HK-2 (cell line): ENCODE data around the gene DMKN.

Experiments
- DNase-seq: peaks from one replicate; pipeline ENCODE4 v3.0.0-alpha.2; 2018; ENCODE audit not compliant: unreplicated experiment

Gene DMKN

DNA sequence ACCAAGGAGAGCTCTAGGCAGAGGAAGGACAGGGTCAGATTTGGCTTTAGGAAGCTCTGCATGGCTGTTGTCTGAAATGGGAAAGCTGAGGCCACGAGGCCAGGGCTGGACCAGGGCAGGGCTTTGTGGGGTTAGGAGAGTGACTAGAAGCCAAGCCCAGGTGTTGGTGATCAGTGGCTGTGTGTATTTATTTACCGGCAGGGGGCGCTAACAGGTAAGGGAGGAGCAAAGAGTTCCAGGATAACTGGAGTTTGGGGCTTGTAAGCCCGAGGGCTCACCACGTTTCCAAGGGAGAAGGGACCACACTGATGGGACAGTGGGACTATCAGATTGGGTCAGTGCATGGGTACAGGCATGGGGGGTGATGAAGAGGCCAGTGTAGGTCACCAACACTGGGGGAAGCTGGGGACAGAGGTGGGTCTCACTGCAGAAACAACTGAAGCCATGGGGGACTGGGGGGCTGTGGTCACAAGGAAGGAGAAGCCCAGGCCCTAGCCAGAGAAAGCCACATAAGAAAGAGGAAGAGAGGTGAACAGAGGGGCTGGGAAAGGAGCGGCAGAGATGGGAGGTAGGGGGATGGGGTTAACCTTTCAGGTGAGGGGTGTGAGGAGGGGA is 35.8 kb upstream of the DMKN start:
- DNase-seq, result peak; percentile 60

DNA sequence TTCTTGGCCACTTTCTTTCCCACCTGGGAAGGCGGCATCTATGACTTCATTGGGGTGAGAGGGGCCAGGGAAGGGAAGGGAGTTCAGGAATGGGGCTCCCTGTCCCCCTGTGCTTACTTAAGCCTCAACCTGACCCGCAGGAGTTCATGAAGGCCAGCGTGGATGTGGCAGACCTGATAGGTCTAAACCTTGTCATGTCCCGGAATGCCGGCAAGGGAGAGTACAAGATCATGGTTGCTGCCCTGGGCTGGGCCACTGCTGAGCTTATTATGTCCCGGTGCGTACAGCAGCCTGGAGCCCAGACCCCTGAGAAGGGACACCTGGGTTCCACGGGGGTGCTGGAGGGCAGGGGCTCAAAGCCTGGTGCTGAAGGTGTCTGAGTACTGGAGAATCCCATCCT is 33.1 kb upstream of the DMKN start:
- DNase-seq, result no peak

DNA sequence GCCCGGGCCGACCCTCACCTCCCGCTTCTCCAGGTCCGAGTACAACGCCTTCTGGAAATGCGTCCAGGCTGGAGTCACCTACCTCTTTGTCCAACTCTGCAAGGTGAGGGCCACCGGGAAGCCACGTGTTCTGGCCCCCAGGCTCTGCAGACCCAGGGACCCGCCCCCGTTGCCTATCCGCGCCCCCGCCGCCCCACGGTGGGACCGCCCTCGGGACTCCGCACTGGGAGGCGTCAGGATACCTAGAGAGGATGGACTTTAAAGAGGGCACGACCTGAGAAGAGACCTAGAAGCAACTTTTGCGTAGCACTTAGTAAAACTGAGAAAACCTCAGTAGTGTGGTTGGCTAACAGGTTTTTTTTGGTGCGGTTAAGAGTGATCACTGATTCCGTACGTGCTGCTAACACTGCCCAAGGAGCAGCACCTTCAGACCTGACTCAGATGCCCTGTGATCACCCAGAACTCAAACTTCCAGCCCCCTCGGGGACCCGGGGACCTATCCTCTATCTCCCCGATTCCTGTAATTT is 32.5 kb upstream of the DMKN start:
- DNase-seq, result peak; percentile 53

DNA sequence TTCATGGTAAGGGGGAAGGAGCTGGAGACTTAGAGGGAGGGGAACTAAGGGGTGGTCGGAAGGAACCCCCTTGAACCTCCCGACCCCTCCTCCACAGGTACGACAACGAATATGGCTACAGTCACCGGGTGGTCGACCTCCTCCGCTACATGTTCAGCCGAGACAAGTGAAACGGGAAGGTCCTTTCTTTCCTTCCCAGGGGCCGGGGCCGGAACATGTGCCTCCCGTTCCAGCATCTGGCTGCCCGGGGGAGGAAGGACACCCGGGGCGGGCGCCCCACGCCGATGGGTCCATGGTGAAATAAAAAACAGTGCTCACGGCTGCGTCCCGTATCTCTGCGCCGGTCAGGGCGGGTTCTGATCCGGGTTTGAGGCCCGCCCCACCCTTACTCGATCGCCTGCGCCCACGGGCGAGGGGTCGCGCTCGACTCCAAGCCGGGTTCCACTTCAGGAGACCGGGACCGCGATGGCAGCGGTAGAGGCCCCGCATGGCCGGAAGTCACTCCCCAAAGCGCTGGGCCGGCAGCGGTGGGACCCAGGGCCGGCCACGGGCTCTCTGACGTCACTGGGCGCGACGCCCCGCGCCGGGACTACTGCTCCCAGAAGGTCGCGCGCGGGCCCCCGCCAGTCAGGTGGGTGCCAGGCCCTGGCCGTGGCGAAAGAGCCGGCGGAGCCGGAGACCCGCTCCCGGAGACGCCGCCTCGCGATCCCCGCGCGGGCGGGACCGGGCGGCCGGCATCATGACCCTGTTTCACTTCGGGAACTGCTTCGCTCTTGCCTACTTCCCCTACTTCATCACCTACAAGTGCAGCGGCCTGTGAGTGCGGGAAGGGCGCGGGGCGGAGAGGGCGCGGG is 31.8 kb upstream of the DMKN start, which contains the start of gene TMEM147:
TMEM147 (plus strand) TSS at position 626 of the 854 bp plus-strand sequence; CDS start at position 740, 114 bp downstream.
- peak; percentile 89 for DNase-seq

DNA sequence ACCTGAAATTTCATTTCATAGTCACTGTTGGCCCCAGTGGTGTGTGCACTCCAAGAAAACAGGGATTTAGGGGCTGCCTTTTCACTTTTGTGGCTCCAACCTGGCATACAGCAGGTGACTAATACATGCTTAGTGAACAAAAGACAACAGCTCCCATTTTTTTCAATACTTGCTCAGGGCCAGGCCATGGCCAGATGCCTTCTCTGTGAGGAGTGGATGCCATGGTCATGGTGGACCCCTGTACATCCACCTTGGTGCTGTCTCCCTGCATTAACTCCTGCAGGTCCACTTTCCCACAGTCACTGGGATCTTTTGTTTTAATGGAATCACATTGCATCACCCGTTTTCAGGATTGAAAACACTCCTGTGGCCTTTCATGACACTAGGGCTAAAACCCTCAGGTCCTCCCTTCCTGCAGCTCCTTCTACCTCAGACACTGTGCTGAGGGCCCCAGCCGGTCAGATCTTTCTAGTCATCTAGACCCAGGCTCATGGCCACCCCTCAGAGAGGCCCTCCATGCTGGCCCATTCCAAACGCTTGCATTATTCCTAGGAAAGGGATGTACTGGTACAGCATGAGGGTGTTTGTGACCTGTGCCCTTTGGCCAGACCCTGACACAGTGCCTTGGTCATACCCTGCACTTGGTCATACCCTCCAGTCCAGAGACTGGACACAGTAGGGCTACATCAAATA is 30.8 kb upstream of the DMKN start:
- DNase-seq, result no peak

DNA sequence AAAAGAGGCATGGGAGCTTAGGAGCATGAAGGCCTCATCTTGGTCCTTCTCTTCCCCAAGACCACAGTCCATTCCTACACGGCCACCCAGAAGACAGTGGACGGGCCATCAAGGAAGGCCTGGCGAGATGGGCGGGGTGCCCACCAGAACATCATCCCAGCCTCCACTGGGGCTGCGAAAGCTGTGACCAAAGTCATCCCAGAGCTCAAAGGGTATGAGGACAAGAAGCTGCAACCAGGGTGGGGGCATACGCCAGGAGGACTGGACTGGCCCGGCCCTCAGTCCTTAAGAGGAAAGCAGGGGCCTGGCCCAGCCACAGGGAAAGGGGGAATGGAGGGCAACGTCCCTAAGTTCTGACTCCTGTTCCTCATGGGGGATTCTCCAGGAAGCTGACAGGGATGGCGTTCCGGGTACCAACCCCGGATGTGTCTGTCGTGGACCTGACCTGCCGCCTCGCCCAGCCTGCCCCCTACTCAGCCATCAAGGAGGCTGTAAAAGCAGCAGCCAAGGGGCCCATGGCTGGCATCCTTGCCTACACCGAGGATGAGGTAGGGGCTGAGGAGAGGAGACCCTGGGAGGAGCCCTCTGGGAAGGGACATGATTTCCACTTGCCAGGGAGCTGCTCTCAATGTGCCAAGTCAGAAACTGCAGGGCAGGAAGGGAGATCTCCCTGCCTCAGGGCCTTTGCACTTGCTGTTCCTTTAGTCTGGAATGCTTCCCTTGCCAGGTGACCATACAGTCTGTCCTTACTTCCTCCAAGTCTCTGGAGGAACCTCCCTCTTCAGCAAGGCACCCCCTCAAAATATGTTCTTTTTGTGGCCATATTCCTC is 30.0 kb upstream of the DMKN start:
- no peak for DNase-seq

DNA sequence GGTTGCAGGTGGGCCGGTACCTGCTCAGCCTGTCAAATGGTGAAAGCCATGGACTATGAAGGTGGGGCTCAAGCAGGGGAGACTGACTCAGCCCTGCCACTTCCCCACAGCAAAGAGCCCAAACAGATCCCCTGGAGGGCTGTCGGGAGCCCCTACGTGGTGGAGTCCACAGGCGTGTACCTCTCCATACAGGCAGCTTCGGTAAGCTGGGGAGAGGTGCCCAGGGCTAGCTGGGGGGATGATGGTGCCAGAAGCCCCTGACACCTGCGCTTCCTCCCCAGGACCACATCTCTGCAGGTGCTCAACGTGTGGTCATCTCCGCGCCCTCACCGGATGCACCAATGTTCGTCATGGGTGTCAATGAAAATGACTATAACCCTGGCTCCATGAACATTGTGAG is 28.8 kb upstream of the DMKN start:
- DNase-seq, result no peak

DNA sequence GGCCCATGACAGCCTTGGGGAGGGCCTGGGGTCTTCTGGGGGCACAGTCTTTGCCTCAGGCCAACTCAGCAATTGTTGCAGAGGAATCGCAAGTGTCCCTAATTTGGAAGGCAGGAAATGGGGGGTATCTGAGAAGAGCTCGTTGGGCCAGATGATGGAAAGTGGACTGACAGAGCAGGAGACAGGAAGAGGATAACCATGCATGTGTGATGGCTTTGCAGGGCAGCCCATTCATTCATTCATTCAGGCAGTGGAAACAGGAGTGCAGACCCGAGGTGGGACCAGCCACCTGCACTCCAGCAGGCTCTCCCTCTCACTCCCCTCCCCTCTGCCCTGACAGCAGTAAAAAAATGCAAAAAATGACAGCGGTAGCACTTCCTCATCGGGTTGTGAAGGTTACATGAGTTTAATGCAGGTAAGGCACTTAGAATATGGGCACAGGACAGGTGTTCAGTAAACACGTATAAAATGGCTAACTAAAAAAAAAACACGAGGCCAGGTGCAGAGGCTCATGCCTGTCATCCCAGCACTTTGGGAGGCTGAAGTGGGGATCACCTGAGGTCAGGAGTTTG is 27.0 kb upstream of the DMKN start:
- no peak for DNase-seq

DNA sequence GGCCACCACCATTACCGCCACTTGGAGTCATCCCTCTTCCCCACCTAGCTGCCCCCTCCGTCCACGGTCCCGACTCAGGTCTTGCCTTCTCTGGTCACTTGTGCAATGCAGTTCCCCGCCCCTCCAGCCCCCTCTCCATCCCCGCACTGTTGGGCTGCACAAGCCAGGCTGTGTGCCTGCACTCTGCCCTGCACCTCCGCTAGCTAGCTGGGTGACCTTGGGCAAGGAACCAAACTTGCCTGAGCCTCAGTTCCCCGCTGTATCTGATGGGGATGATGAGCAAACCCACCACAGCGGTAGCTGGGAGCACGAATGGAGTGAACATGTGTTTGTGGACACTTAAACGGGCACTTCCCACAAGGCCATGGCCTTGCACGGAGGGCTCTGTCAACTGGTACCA is 26.4 kb upstream of the DMKN start:
- no peak for DNase-seq

DNA sequence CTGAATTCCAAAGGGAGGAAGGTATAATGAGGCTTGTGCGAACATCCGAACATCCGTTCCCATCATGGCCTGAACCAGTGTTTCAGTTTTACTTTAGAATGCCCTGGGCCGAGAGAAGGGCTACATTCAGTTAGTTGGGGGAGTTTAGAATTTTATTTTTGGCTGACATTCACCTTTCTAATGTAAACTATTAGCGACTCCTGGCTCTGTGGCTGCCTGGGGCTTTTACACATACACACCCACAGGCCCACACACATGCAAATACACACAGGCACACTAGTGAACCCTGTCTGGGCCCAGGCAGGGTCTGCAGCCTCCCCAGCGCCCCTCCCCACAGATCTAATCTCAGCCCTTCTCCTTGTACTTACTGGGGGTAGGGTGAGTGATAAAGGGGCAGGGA is 25.9 kb upstream of the DMKN start:
- no peak for DNase-seq

DNA sequence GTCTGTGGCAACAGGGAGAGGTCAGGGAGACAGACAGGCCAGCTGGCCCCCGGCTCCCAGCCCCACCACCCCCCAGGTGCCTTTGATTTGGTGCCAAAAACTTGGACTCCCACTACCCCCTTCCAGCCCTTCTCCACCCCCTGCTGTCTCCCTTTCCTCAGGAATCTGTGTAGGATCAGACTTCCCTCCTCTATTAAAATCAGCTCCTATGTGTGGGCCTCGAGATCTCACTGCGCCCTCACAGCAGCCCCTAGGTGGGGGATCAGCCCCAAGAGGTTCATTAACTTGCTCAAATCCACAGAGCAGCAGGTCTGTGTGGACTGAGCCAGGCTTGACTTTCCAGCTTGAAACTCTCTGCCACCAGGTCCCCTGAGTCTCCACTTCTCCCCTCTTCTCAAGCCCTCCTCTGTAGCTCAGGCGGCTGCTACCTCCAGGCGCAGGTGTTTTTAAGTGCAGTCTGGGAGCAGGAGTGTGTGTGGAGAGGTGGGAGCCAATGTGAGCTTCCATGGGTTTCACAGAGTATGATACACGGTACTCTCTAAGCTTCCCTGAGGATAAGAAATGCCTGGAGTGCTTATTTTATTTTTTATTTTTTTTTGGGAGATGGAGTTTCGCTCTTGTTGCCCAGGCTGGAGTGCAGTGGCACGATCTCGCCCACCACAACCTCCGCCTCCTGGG is 21.5 kb upstream of the DMKN start:
- DNase-seq, result no peak

DNA sequence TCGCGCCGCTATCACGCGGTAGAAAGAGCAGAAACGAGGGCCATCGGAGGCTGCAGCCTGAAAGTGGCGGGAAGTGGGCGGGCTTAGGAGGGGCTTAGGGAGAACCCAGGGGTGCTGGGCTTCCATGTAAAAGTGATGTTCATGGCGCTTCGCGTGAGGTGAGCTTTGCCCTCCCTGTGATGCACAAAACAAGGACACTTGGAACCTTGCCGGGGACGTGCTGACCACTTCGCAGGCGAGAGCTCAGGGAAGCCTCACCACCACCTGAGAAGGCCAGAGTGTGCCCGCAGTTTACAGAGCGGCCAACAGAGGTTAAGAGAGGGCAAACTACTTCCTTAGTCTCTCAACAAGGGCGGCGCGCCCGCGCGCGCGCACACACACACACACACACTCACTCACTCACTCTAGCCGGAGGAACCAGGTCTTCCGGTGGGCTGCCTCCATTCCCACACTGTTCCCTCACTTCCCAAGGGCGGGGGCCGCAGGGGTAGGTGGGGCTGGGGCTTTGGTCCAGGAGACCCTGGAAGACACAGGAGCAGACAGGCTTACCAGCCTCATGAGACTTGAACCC is 20.5 kb upstream of the DMKN start:
- DNase-seq, result peak; percentile 37

DNA sequence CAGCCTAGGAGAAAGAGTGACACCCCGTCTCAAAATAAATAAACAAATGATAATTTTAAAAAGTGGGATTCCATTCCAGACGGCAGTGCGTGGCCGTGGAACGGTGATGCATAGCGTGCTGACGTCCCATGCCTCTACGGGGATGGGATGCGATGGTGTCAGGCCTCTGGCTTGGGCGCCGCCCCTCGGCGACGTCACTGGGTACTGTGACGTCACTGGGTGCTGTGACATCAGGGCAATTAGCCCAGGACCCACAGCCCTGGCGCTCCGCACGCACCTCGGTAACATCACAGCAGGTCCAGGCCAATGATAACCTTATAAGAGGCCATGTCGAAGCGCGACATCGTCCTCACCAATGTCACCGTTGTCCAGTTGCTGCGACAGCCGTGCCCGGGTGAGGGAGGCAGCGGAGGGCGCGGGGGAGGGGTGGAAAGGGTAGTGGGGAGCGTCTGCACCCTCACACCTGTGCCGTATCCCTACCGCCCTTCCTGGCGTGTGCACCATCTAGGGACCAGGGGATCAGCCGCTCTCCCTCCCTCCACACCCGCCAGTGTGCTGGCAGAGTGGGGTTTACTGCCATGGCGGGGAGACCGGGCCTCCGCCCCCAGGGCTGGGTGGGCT is 19.9 kb upstream of the DMKN start, which contains the start of gene GAPDHS:
GAPDHS (plus strand) TSS at position 256 of the 621 bp plus-strand sequence; CDS start at position 328, 72 bp downstream.
- no peak for DNase-seq

DNA sequence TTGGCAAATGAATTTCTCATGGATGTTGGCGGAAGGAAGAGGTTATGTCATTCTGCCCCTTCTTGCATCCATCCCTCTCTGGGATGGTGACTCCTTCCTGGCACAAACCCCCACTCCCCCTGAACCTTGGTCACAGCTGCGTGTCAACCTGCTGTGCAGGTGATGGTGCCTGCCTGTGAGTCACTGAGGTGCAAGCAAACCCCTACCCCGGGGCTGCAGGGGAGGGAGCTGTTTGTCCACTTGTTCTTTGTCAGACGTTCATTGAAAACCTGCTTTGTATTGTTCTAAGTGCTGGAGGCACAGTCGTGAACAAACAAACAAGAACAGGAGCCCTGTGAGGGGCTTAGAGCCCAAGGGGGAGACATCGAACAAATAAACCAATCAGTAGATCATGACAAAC is 17.8 kb upstream of the DMKN start:
- DNase-seq, result no peak

DNA sequence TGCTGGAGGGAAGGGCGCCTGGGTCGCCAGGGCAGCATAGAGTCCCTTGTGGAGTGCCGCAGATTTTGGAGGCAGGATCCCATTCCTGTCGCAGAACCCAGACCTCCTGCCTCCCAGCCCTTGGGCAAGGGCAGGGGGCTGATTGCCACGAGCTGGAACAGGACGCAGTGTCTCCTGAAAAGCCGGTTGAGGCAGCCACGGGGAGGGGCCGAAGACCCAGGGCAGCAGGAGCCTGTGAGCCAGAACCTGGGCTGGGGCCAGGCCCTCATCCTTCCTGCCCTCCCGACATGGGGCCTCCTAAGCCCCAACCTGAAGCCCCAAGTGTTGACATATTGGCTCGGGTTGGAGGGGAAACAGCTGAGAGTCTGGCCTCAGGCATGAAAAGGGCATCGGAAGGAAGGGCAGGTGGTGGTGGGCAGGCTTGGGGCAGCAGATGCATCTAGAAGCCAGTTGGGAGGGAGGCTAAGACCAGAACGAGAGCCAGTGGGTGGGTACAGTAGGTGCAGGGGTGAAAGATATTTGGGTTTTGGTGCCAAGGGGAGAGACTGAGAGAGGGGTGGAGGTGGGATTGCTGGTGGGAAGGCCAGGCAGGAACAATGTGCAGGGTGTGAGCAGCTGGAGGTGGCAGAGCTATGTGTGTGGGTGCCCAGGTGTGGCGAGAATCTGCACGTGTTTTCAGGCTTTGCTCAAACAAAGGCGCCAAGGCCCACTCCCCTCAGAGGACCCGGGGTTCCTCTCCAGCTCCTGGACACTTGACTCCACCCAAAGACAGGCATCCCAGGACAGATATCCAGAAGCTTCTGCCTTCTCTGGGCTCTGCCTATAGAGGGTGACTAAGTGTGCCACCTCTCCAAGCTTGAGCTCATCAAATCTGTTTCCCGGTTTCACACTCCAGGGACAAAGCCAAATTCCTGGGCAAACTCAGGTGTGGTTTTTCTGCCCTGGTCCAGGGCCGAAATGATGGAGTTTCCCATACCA is 16.1 kb upstream of the DMKN start:
- no peak for DNase-seq

DNA sequence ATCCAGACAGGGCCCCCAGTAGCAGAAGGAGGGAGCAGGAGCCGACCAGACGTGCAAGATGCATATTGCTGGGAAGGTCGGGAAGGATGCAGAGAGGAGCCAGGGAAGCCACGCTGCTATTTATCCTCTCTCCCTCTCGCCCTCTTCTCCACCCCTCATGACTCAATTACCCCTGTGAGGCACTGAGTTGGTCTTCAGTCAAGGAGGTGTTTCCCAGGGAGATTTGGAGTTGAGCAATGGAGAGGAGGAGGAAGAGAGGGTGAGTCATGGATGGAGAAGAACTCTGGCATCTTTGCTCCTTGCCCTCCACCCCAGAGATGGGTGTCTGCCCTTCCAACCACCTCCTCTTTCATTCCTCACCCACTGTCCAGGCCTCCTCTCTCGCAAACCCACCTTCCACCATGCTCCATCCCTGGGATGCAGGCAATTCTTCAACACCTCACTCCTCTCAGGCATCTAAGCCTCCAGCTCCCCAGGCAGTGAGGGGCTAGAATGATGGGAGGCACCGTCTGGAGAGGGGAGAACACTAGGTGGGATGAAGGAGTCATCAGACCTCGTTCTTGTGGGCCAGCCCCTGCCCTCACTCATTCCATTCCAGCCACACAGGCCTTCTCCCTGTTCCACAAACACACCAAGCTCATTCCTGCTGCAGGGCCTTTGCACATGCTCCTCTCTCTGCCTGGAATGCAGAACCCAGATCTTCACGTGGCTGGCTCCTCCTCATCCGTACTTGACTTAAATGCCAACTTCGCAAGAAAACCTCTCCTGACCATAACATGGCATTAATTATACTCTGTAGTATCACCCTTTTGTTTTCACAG is 15.0 kb upstream of the DMKN start, which contains the start of gene SBSN:
SBSN (minus strand) TSS at position 94 of the 821 bp plus-strand sequence; CDS start at position 64, 30 bp downstream.
- no peak for DNase-seq

DNA sequence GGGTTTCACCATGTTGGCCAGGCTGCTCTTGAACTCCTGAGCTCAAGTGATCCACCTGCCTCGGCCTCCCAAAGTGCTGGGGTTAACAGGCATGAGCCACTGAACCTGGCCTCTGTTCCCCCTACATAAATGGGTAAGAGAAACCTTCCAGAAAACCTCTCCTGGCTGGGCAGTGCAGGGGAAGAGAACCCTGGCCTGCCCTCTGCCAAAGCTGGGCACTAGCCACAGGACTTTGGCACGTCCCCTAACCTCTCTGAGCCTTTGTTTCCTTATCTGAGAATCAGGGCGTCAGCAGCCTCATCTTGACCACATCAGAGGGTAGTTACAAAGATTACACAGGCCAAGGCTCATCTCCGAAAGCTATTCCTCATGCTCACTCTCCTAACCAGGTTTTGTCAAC is 12.4 kb upstream of the DMKN start:
- DNase-seq, result no peak
